SK-N-SH (cell line): Measurements from ENCODE around the gene AKAP6.

Experiments
- CTCF ChIP-seq: fragments of 200-600 bp; sonication (generic); IDR thresholded peaks from 2 replicates; pipeline ENCODE4 v1.6.1; 2017; ENCODE audit warnings: antibody characterized with exemption, mild to moderate bottlenecking, moderate library complexity
- EP300 ChIP-seq, 2 experiments: IDR thresholded peaks; 2 replicates each; pipeline versions ENCODE4 v1.4.0 to v1.6.1; 2012; ENCODE audit warnings: borderline replicate concordance in 1 of 2, low read depth in 1 of 2, low read length in 1 of 2
- RFX5 ChIP-seq: IDR thresholded peaks from 2 replicates; pipeline ENCODE4 v1.6.1; 2012; ENCODE audit warnings: mild to moderate bottlenecking, improper control_type of control experiment, low read length
- SIN3A ChIP-seq: IDR thresholded peaks from 2 replicates; pipeline ENCODE4 v1.6.1; 2012; ENCODE audit warnings: low read depth, mild to moderate bottlenecking, low read length, moderate library complexity, borderline replicate concordance
- TCF12 ChIP-seq: IDR thresholded peaks from 2 replicates; pipeline ENCODE4 v1.4.0; 2012

- TF ChIP-seq CTCF (no peak), EP300 (IDR thresholded peaks at IDR 0.05; ENCODE audit: borderline replicate concordance in 1 of 2, low read depth in 1 of 2, low read length in 1 of 2) (no peak), RFX5 (no peak), TCF12 (no peak), SIN3A (no peak)
Observed at GRCh38 chr14:32601906-32602305, 272.8 kb downstream of the AKAP6 start.
